ENCODE measurements around the gene RPP40.

Gene RPP40

GRCh38 chr6:5004373-5005037, 668 bp upstream of the RPP40 start:
- H3K9me3 ChIP-seq (ENCODE audit: control insufficient read depth, insufficient read depth, low read length), result 0 out of 2 replicates have a peak, but pooled peaks cover 3% of the 10 kb centered on the region
- peak overlapping the region; percentile 92 for H3K9ac ChIP-seq (ENCODE audit: low read depth, low read length)
- no peaks in the 10 kb centered on the region; the same call in 1 of the 2 replicates for H3K4me1 ChIP-seq (ENCODE audit: insufficient read depth, low read length)
- H3K36me3 ChIP-seq (ENCODE audit: insufficient read depth, low read length), result no peaks in the 10 kb centered on the region; the same call in 1 of the 2 replicates

- Histone ChIP-seq H3K36me3 (ENCODE audit: insufficient read depth, low read length) (no peaks in the 10 kb centered on the region; the same call in 1 of the 2 replicates), H3K4me1 (ENCODE audit: insufficient read depth, low read length) (no peaks in the 10 kb centered on the region; the same call in 1 of the 2 replicates), H3K9me3 (ENCODE audit: control insufficient read depth, insufficient read depth, low read length) (0 out of 2 replicates have a peak, but pooled peaks cover 3% of the 10 kb centered on the region), H3K9ac (ENCODE audit: low read depth, low read length) (no peak overlapping the region)
Observed at GRCh38 chr6:4999586-4999985, 4.3 kb downstream of the RPP40 start.

- Histone ChIP-seq H3K9me3 (ENCODE audit: control insufficient read depth, insufficient read depth, low read length) (0 out of 2 replicates have a peak, but pooled peaks cover 3% of the 10 kb centered on the region), H3K36me3 (ENCODE audit: insufficient read depth, low read length) (no peaks in the 10 kb centered on the region; the same call in 1 of the 2 replicates), H3K9ac (ENCODE audit: low read depth, low read length) (no peak overlapping the region), H3K4me1 (ENCODE audit: insufficient read depth, low read length) (no peaks in the 10 kb centered on the region)
Observed at GRCh38 chr6:4997862-4998261, 6.0 kb downstream of the RPP40 start.

GRCh38 chr6:4994741-4995140, 9.1 kb downstream of the RPP40 start:
- Histone ChIP-seq H3K36me3 (ENCODE audit: insufficient read depth, low read length) (no peaks in the 10 kb centered on the region; the same call in 1 of the 2 replicates), H3K9me3 (ENCODE audit: control insufficient read depth, insufficient read depth, low read length) (no peaks in the 10 kb centered on the region), H3K4me1 (ENCODE audit: insufficient read depth, low read length) (no peaks in the 10 kb centered on the region)

GRCh38 chr6:4987432-4987831, 16.4 kb downstream of the RPP40 start:
- Histone ChIP-seq H3K9ac (ENCODE audit: low read depth, low read length) (no peak overlapping the region), H3K4me1 (ENCODE audit: insufficient read depth, low read length) (no peaks in the 10 kb centered on the region), H3K36me3 (ENCODE audit: insufficient read depth, low read length) (no peaks in the 10 kb centered on the region), H3K9me3 (ENCODE audit: control insufficient read depth, insufficient read depth, low read length) (no peaks in the 10 kb centered on the region)

More at GRCh38 chr6:4994741-4995140, 9.1 kb downstream of the RPP40 start:
- H3K9ac ChIP-seq (ENCODE audit: low read depth, low read length), result no peak overlapping the region

GRCh38 chr6:4986999-4987398, 16.8 kb downstream of the RPP40 start:
- Histone ChIP-seq H3K9me3 (ENCODE audit: control insufficient read depth, insufficient read depth, low read length) (no peaks in the 10 kb centered on the region), H3K36me3 (ENCODE audit: insufficient read depth, low read length) (no peaks in the 10 kb centered on the region), H3K4me1 (ENCODE audit: insufficient read depth, low read length) (no peaks in the 10 kb centered on the region), H3K9ac (ENCODE audit: low read depth, low read length) (no peak overlapping the region)

GRCh38 chr6:4983322-4983721, 20.5 kb downstream of the RPP40 start:
- Histone ChIP-seq H3K36me3 (ENCODE audit: insufficient read depth, low read length) (no peaks in the 10 kb centered on the region), H3K4me1 (ENCODE audit: insufficient read depth, low read length) (no peaks in the 10 kb centered on the region), H3K9me3 (ENCODE audit: control insufficient read depth, insufficient read depth, low read length) (no peaks in the 10 kb centered on the region), H3K9ac (ENCODE audit: low read depth, low read length) (no peak overlapping the region)

- no peaks in the 10 kb centered on the region for H3K4me1 ChIP-seq (ENCODE audit: insufficient read depth, low read length)
- no peak overlapping the region for H3K9ac ChIP-seq (ENCODE audit: low read depth, low read length)
- no peaks in the 10 kb centered on the region for H3K36me3 ChIP-seq (ENCODE audit: insufficient read depth, low read length)
- no peaks in the 10 kb centered on the region for H3K9me3 ChIP-seq (ENCODE audit: control insufficient read depth, insufficient read depth, low read length)
Observed at GRCh38 chr6:4981761-4982160, 22.1 kb downstream of the RPP40 start.

GRCh38 chr6:4979426-4979825, 24.4 kb downstream of the RPP40 start:
- Histone ChIP-seq H3K36me3 (ENCODE audit: insufficient read depth, low read length) (no peaks in the 10 kb centered on the region), H3K9ac (ENCODE audit: low read depth, low read length) (no peak overlapping the region), H3K4me1 (ENCODE audit: insufficient read depth, low read length) (peaks cover 3% of the 10 kb centered on the region), H3K9me3 (ENCODE audit: control insufficient read depth, insufficient read depth, low read length) (no peaks in the 10 kb centered on the region)

GRCh38 chr6:4977468-4977867, 26.4 kb downstream of the RPP40 start:
- Histone ChIP-seq H3K9me3 (ENCODE audit: control insufficient read depth, insufficient read depth, low read length) (no peaks in the 10 kb centered on the region), H3K36me3 (ENCODE audit: insufficient read depth, low read length) (no peaks in the 10 kb centered on the region), H3K4me1 (ENCODE audit: insufficient read depth, low read length) (peaks cover 14% of the 10 kb centered on the region), H3K9ac (ENCODE audit: low read depth, low read length) (no peak overlapping the region)

- Histone ChIP-seq H3K36me3 (ENCODE audit: insufficient read depth, low read length) (no peaks in the 10 kb centered on the region), H3K9me3 (ENCODE audit: control insufficient read depth, insufficient read depth, low read length) (no peaks in the 10 kb centered on the region), H3K4me1 (ENCODE audit: insufficient read depth, low read length) (peaks cover 14% of the 10 kb centered on the region), H3K9ac (ENCODE audit: low read depth, low read length) (no peak overlapping the region)
Observed at GRCh38 chr6:4975506-4975905, 28.3 kb downstream of the RPP40 start.

- Histone ChIP-seq H3K36me3 (ENCODE audit: insufficient read depth, low read length) (no peaks in the 10 kb centered on the region), H3K9ac (ENCODE audit: low read depth, low read length) (no peak overlapping the region), H3K4me1 (ENCODE audit: insufficient read depth, low read length) (peaks cover 14% of the 10 kb centered on the region), H3K9me3 (ENCODE audit: control insufficient read depth, insufficient read depth, low read length) (no peaks in the 10 kb centered on the region)
Observed at GRCh38 chr6:4974962-4975361, 28.9 kb downstream of the RPP40 start.

- no peaks in the 10 kb centered on the region for H3K9me3 ChIP-seq (ENCODE audit: control insufficient read depth, insufficient read depth, low read length)
- no peak overlapping the region for H3K9ac ChIP-seq (ENCODE audit: low read depth, low read length)
- no peaks in the 10 kb centered on the region for H3K36me3 ChIP-seq (ENCODE audit: insufficient read depth, low read length)
- peaks cover 14% of the 10 kb centered on the region for H3K4me1 ChIP-seq (ENCODE audit: insufficient read depth, low read length)
Observed at GRCh38 chr6:4973982-4974745, 29.7 kb downstream of the RPP40 start.

GRCh38 chr6:4973415-4973814, 30.4 kb downstream of the RPP40 start:
- H3K36me3 ChIP-seq (ENCODE audit: insufficient read depth, low read length), result no peaks in the 10 kb centered on the region
- no peaks in the 10 kb centered on the region for H3K9me3 ChIP-seq (ENCODE audit: control insufficient read depth, insufficient read depth, low read length)
- H3K9ac ChIP-seq (ENCODE audit: low read depth, low read length), result no peak overlapping the region
- H3K4me1 ChIP-seq (ENCODE audit: insufficient read depth, low read length), result peaks cover 14% of the 10 kb centered on the region

- Histone ChIP-seq H3K9me3 (ENCODE audit: control insufficient read depth, insufficient read depth, low read length) (no peaks in the 10 kb centered on the region), H3K4me1 (ENCODE audit: insufficient read depth, low read length) (peaks cover 14% of the 10 kb centered on the region), H3K9ac (ENCODE audit: low read depth, low read length) (no peak overlapping the region), H3K36me3 (ENCODE audit: insufficient read depth, low read length) (no peaks in the 10 kb centered on the region)
Observed at GRCh38 chr6:4972438-4972837, 31.4 kb downstream of the RPP40 start.

All from ES-I3 (cell line).